Mesenchymal stem cell (in vitro differentiated cells and primary cell): ENCODE results near the gene CPLX1.

Experiments
- DNase-seq: peaks from one replicate; pipeline ENCODE4 v3.0.0-alpha.2; 2013
- H2AFZ ChIP-seq: one replicate; pipeline ENCODE4 v1.6.1; 2013; ENCODE audit warnings: low read depth, mild to moderate bottlenecking, control low read depth, inconsistent platforms, low read length, moderate library complexity
- H2AK5ac ChIP-seq: 2 replicates; pipeline ENCODE4 v1.6.1; 2013; ENCODE audit warnings: low read length, moderate library complexity, mild to moderate bottlenecking, inconsistent platforms; ENCODE audit not compliant: severe bottlenecking
- H2BK120ac ChIP-seq: one replicate; pipeline ENCODE4 v1.6.1; 2013; ENCODE audit warnings: low read depth, mild to moderate bottlenecking, inconsistent platforms, low read length, moderate library complexity
- H2BK12ac ChIP-seq, 2 experiments: one replicate each; pipeline ENCODE4 v1.6.1; 2013; ENCODE audit warnings: inconsistent platforms in 2 of 2, low read length in 2 of 2, mild to moderate bottlenecking in 2 of 2, moderate library complexity in 2 of 2, control low read depth in 1 of 2
- H2BK15ac ChIP-seq: one replicate; pipeline ENCODE4 v1.6.1; 2013; ENCODE audit warnings: mild to moderate bottlenecking, low read depth, inconsistent platforms; ENCODE audit not compliant: poor library complexity, severe bottlenecking
- H2BK5ac ChIP-seq: 2 replicates; pipeline ENCODE4 v1.6.1; 2013; ENCODE audit warnings: low read depth, mild to moderate bottlenecking, low read length, control low read depth, inconsistent platforms; ENCODE audit not compliant: poor library complexity, severe bottlenecking
- H3K14ac ChIP-seq, 2 experiments: one replicate each; pipeline ENCODE4 v1.6.1; 2013; ENCODE audit warnings: inconsistent platforms in 2 of 2, low read length in 2 of 2, control low read depth in 1 of 2, mild to moderate bottlenecking in 1 of 2, moderate library complexity in 1 of 2
- H3K18ac ChIP-seq, 2 experiments: one replicate each; pipeline ENCODE4 v1.6.1; 2013; ENCODE audit warnings: inconsistent platforms in 2 of 2, low read length in 2 of 2, control low read depth in 1 of 2, low read depth in 1 of 2, mild to moderate bottlenecking in 1 of 2
- H3K23ac ChIP-seq, 2 experiments: one replicate each; pipeline ENCODE4 v1.6.1; 2013; ENCODE audit warnings: inconsistent platforms in 2 of 2, low read length in 2 of 2, mild to moderate bottlenecking in 2 of 2, moderate library complexity in 2 of 2, control low read depth in 1 of 2
- H3K27ac ChIP-seq: 2 replicates; pipeline ENCODE4 v1.5.1; 2013; ENCODE audit warnings: mild to moderate bottlenecking, moderate library complexity, low read length, control low read depth, inconsistent platforms; ENCODE audit not compliant: poor library complexity, severe bottlenecking
- H3K27me3 ChIP-seq, 2 experiments: 2 replicates each; pipeline versions ENCODE4 v1.6.1 to v1.7.0; 2013; ENCODE audit warnings: low read length in 2 of 2, mild to moderate bottlenecking in 2 of 2, moderate library complexity in 2 of 2, control low read depth in 1 of 2, inconsistent platforms in 1 of 2; ENCODE audit not compliant: control insufficient read depth in 1 of 2, insufficient read depth in 1 of 2
- H3K36me3 ChIP-seq, 2 experiments: 2 replicates each; pipeline versions ENCODE4 v1.6.1 to v1.7.0; 2013; ENCODE audit warnings: low read length in 2 of 2, control low read depth in 1 of 2, inconsistent platforms in 1 of 2, low read depth in 1 of 2, mild to moderate bottlenecking in 1 of 2; ENCODE audit not compliant: insufficient read depth in 2 of 2, control insufficient read depth in 1 of 2
- H3K4ac ChIP-seq, 2 experiments: one replicate each; pipeline ENCODE4 v1.6.1; 2013; ENCODE audit warnings: inconsistent platforms in 2 of 2, low read length in 2 of 2, mild to moderate bottlenecking in 2 of 2, moderate library complexity in 2 of 2, control low read depth in 1 of 2, low read depth in 1 of 2
- H3K4me1 ChIP-seq: 2 replicates; pipeline ENCODE4 v1.6.1; 2013; ENCODE audit warnings: low read depth, low read length, control low read depth; ENCODE audit not compliant: control insufficient read depth, insufficient read depth
- H3K4me2 ChIP-seq: 2 replicates; pipeline ENCODE4 v1.6.1; 2013; ENCODE audit warnings: low read length, mild to moderate bottlenecking, inconsistent platforms; ENCODE audit not compliant: poor library complexity, severe bottlenecking
- H3K4me3 ChIP-seq, 2 experiments: 2 replicates each; pipeline versions ENCODE4 v1.5.1 to v1.7.0; 2013; ENCODE audit warnings: low read length in 2 of 2, mild to moderate bottlenecking in 2 of 2, control low read depth in 1 of 2, low read depth in 1 of 2; ENCODE audit not compliant: insufficient read depth in 1 of 2
- H3K79me1 ChIP-seq: replicated peaks from 2 replicates; pipeline ENCODE4 v1.6.1; 2013; ENCODE audit warnings: mild to moderate bottlenecking, control low read depth, low read length, inconsistent platforms; ENCODE audit not compliant: poor library complexity, severe bottlenecking
- H3K9ac ChIP-seq: 2 replicates; pipeline ENCODE4 v1.7.0; 2013; ENCODE audit warnings: mild to moderate bottlenecking, low read length, moderate library complexity
- H3K9me3 ChIP-seq: 2 replicates; pipeline ENCODE4 v1.7.0; 2013; ENCODE audit warnings: mild to moderate bottlenecking, low read length; ENCODE audit not compliant: control insufficient read depth
- H4K8ac ChIP-seq: one replicate; pipeline ENCODE4 v1.6.1; 2013; ENCODE audit warnings: inconsistent platforms, mild to moderate bottlenecking, low read length, moderate library complexity
- H4K91ac ChIP-seq: one replicate; pipeline ENCODE4 v1.6.1; 2013; ENCODE audit warnings: mild to moderate bottlenecking, low read length, inconsistent platforms
- WGBS: methylation state at CpG from one replicate; pipeline ENCODE4 v1.1.7; 2013; ENCODE audit warnings: mixed read lengths; 5-methylcytosine and 5-hydroxymethylcytosine counted together

Gene CPLX1

GRCh38 chr4:834368-835147 is 8.6 kb upstream of the CPLX1 start:
- no peaks in the 10 kb centered on the region for H3K79me1 ChIP-seq
- H3K4me3 ChIP-seq = no peak overlapping the region
- DNase-seq = no peak
- no peak overlapping the region for H3K27ac ChIP-seq
- H3K4me2 ChIP-seq = no peak overlapping the region
- H3K18ac ChIP-seq = no peak overlapping the region
- no peak overlapping the region for H2AK5ac ChIP-seq
- H3K9ac ChIP-seq = no peak overlapping the region
- no peak overlapping the region for H2BK15ac ChIP-seq
- H4K8ac ChIP-seq = no peak overlapping the region
- H2BK120ac ChIP-seq = no peak overlapping the region
- H3K14ac ChIP-seq = no peak overlapping the region
- H4K91ac ChIP-seq = no peak overlapping the region
- H2BK5ac ChIP-seq = no peak overlapping the region
- peaks cover 5% of the 10 kb centered on the region for H3K4me1 ChIP-seq
- no peak overlapping the region for H3K4ac ChIP-seq
- no peak overlapping the region for H2AFZ ChIP-seq
- H3K9me3 ChIP-seq = peaks cover 17% of the 10 kb centered on the region
- H3K23ac ChIP-seq = no peak overlapping the region
- H2BK12ac ChIP-seq = no peak overlapping the region
- H3K36me3 ChIP-seq = peaks cover 0 to 3% of the 10 kb centered on the region in 2 experiments
- peaks cover 27 to 44% of the 10 kb centered on the region in 2 experiments for H3K27me3 ChIP-seq
- 91% methylated on average over 24 of the region's 29 CpGs for WGBS

- Histone ChIP-seq H3K14ac (no peak overlapping the region), H3K9ac (no peak overlapping the region), H3K9me3 (peaks cover 17% of the 10 kb centered on the region), H4K8ac (no peak overlapping the region), H4K91ac (no peak overlapping the region), H2BK5ac (no peak overlapping the region), H3K4me3 (no peak overlapping the region), H3K4me1 (peaks cover 5% of the 10 kb centered on the region), H3K4me2 (no peak overlapping the region), H2AFZ (no peak overlapping the region), H3K4ac (no peak overlapping the region), H3K79me1 (no peaks in the 10 kb centered on the region), H3K27ac (no peak overlapping the region), H3K23ac (no peak overlapping the region), H2BK15ac (no peak overlapping the region), H2AK5ac (no peak overlapping the region), H3K18ac (no peak overlapping the region), H3K36me3 (peaks cover 0 to 3% of the 10 kb centered on the region in 2 experiments), H3K27me3 (peaks cover 34 to 51% of the 10 kb centered on the region in 2 experiments), H2BK120ac (no peak overlapping the region), H2BK12ac (no peak overlapping the region)
- no peak for DNase-seq
- WGBS = 91% methylated on average over 18 of the region's 18 CpGs
These were observed 7.9 kb upstream of the CPLX1 start for GRCh38 chr4:833731-834367.

- Histone ChIP-seq H3K36me3 (peaks cover 0 to 3% of the 10 kb centered on the region in 2 experiments), H3K4me1 (peaks cover 5% of the 10 kb centered on the region), H3K18ac (no peak overlapping the region)
These were observed 7.2 kb upstream of the CPLX1 start for GRCh38 chr4:833156-833555.

GRCh38 chr4:832536-832935 is 6.6 kb upstream of the CPLX1 start:
- Histone ChIP-seq H3K9me3 (peaks cover 5% of the 10 kb centered on the region), H2AFZ (no peak overlapping the region), H3K14ac (no peak overlapping the region), H2BK120ac (no peak overlapping the region), H2BK5ac (no peak overlapping the region), H3K27me3 (peaks cover 48 to 64% of the 10 kb centered on the region in 2 experiments), H3K36me3 (peaks cover 0 to 3% of the 10 kb centered on the region in 2 experiments), H3K4ac (no peak overlapping the region), H3K4me1 (peaks cover 6% of the 10 kb centered on the region), H2BK12ac (no peak overlapping the region), H3K23ac (no peak overlapping the region), H2BK15ac (no peak overlapping the region), H4K8ac (no peak overlapping the region), H4K91ac (no peak overlapping the region), H3K79me1 (no peaks in the 10 kb centered on the region), H3K4me3 (no peak overlapping the region), H3K4me2 (no peak overlapping the region), H3K18ac (no peak overlapping the region), H2AK5ac (no peak overlapping the region), H3K9ac (no peak overlapping the region), H3K27ac (no peak overlapping the region)
- WGBS = 89% methylated on average over 9 of the region's 9 CpGs
- DNase-seq = no peak

More at GRCh38 chr4:833156-833555, 7.2 kb upstream of the CPLX1 start:
- H3K9me3 ChIP-seq = peaks cover 11% of the 10 kb centered on the region
- H3K27me3 ChIP-seq = peaks cover 41 to 58% of the 10 kb centered on the region in 2 experiments
- no peaks in the 10 kb centered on the region for H3K79me1 ChIP-seq
- no peak overlapping the region for H4K8ac ChIP-seq
- H3K14ac ChIP-seq = no peak overlapping the region
- WGBS = 74% methylated on average over 10 of the region's 10 CpGs
- H2BK12ac ChIP-seq = no peak overlapping the region
- no peak overlapping the region for H3K9ac ChIP-seq
- H3K4me3 ChIP-seq = no peak overlapping the region
- H3K27ac ChIP-seq = no peak overlapping the region
- no peak overlapping the region for H2BK120ac ChIP-seq
- no peak overlapping the region for H2AK5ac ChIP-seq
- no peak overlapping the region for H3K4ac ChIP-seq
- H2BK5ac ChIP-seq = no peak overlapping the region
- H3K23ac ChIP-seq = no peak overlapping the region
- no peak for DNase-seq
- no peak overlapping the region for H2BK15ac ChIP-seq
- H4K91ac ChIP-seq = no peak overlapping the region
- H2AFZ ChIP-seq = no peak overlapping the region
- H3K4me2 ChIP-seq = no peak overlapping the region
